Effector CD8-positive, alpha-beta T cell (primary cell): ENCODE measurements around the gene GLIS1.

Experiments
- DNase-seq: peaks from one replicate; lab custom pipeline; 2025; lab: John Stamatoyannopoulos, UW

Gene GLIS1

GRCh38 chr1:53678938-53679825, 59.8 kb downstream of the GLIS1 start:
- no peak for DNase-seq

GRCh38 chr1:53678507-53678906, 60.5 kb downstream of the GLIS1 start:
- DNase-seq: no peak

- DNase-seq: no peak
Observed at GRCh38 chr1:53678046-53678445, 60.9 kb downstream of the GLIS1 start.

GRCh38 chr1:53677486-53677885, 61.5 kb downstream of the GLIS1 start:
- DNase-seq: no peak

- no peak for DNase-seq
Observed at GRCh38 chr1:53672785-53673184, 66.2 kb downstream of the GLIS1 start.

- DNase-seq: no peak
Observed at GRCh38 chr1:53672243-53672642, 66.7 kb downstream of the GLIS1 start.

- DNase-seq: no peak
Observed at GRCh38 chr1:53669621-53670191, 69.3 kb downstream of the GLIS1 start.

GRCh38 chr1:53666566-53666965, 72.4 kb downstream of the GLIS1 start:
- no peak for DNase-seq

GRCh38 chr1:53665996-53666395, 73.0 kb downstream of the GLIS1 start:
- no peak for DNase-seq

- DNase-seq: no peak
Observed at GRCh38 chr1:53663529-53664300, 75.2 kb downstream of the GLIS1 start.

- no peak for DNase-seq
Observed at GRCh38 chr1:53662951-53663350, 76.0 kb downstream of the GLIS1 start.

- DNase-seq: no peak
Observed at GRCh38 chr1:53662169-53662568, 76.8 kb downstream of the GLIS1 start.

- DNase-seq: no peak
Observed at GRCh38 chr1:53661496-53661895, 77.5 kb downstream of the GLIS1 start.

GRCh38 chr1:53660666-53661065, 78.3 kb downstream of the GLIS1 start:
- no peak for DNase-seq

GRCh38 chr1:53659436-53659835, 79.5 kb downstream of the GLIS1 start:
- no peak for DNase-seq

- no peak for DNase-seq
Observed at GRCh38 chr1:53658489-53659230, 80.3 kb downstream of the GLIS1 start.

- DNase-seq: no peak
Observed at GRCh38 chr1:53657891-53658396, 81.0 kb downstream of the GLIS1 start.

- no peak for DNase-seq
Observed at GRCh38 chr1:53657531-53657805, 81.5 kb downstream of the GLIS1 start.

GRCh38 chr1:53656747-53657530, 82.0 kb downstream of the GLIS1 start:
- no peak for DNase-seq

- no peak for DNase-seq
Observed at GRCh38 chr1:53655931-53656746, 82.8 kb downstream of the GLIS1 start.
